Activated CD8-positive, alpha-beta memory T cell treated with anti-CD3 and anti-CD28 coated beads for 24 hours (primary cell): ENCODE data around the gene TNIK.
"Not testable (repeated sequence)": the region's sequence is repeated elsewhere in the genome, so short reads cannot be mapped to it uniquely, and the experiment has no call there.

Source experiments
- DNase-seq: peaks from one replicate; pipeline ENCODE4 v3.0.0-alpha.2; 2020

TNIK gene

GRCh38 chr3:171248426-171249111, 211.6 kb downstream of the TNIK start:
- DNase-seq, result no peak

- DNase-seq, result no peak
Measured at GRCh38 chr3:171245796-171246765, 214.1 kb downstream of the TNIK start.

- DNase-seq, result no peak
Measured at GRCh38 chr3:171242951-171243350, 217.3 kb downstream of the TNIK start.

GRCh38 chr3:171242170-171242569, 218.0 kb downstream of the TNIK start:
- DNase-seq, result no peak

GRCh38 chr3:171241655-171242054, 218.6 kb downstream of the TNIK start:
- DNase-seq, result not testable (repeated sequence)

- DNase-seq, result no peak
Measured at GRCh38 chr3:171240504-171240835, 219.7 kb downstream of the TNIK start.

- DNase-seq, result no peak
Measured at GRCh38 chr3:171239757-171240503, 220.3 kb downstream of the TNIK start.

GRCh38 chr3:171237009-171237385, 223.2 kb downstream of the TNIK start:
- no peak for DNase-seq

GRCh38 chr3:171236265-171237008, 223.8 kb downstream of the TNIK start:
- no peak for DNase-seq

- no peak for DNase-seq
Measured at GRCh38 chr3:171234298-171235010, 225.8 kb downstream of the TNIK start.

- no peak for DNase-seq
Measured at GRCh38 chr3:171231361-171231760, 228.8 kb downstream of the TNIK start.

GRCh38 chr3:171230865-171231264, 229.3 kb downstream of the TNIK start:
- no peak for DNase-seq

- DNase-seq, result no peak
Measured at GRCh38 chr3:171229173-171229572, 231.0 kb downstream of the TNIK start.

GRCh38 chr3:171228240-171228639, 232.0 kb downstream of the TNIK start:
- no peak for DNase-seq

GRCh38 chr3:171227828-171228227, 232.4 kb downstream of the TNIK start:
- DNase-seq, result no peak

- DNase-seq, result no peak
Measured at GRCh38 chr3:171227359-171227758, 232.8 kb downstream of the TNIK start.

- no peak for DNase-seq
Measured at GRCh38 chr3:171226794-171227193, 233.4 kb downstream of the TNIK start.

- no peak for DNase-seq
Measured at GRCh38 chr3:171225708-171226107, 234.5 kb downstream of the TNIK start.

- DNase-seq, result no peak
Measured at GRCh38 chr3:171225165-171225564, 235.0 kb downstream of the TNIK start.

- DNase-seq, result no peak
Measured at GRCh38 chr3:171223396-171223795, 236.8 kb downstream of the TNIK start.

GRCh38 chr3:171222995-171223394, 237.2 kb downstream of the TNIK start:
- no peak for DNase-seq

- no peak for DNase-seq
Measured at GRCh38 chr3:171221597-171221996, 238.6 kb downstream of the TNIK start.
